K562 (cell line): ENCODE data around the gene HDGFL1. TPM values are rescaled to one million over a fixed set of nuclear protein-coding genes. Genes with fewer than 3 reads are reported as not detected.

Experiments used
- ATAC-seq: fragments of 200-7000 bp; cut with Tn5 transposase; 3 replicates; pipeline ENCODE4 v1.9.1; 2020; ENCODE audit warnings: moderate library complexity
- BruUV-seq: library from RNA; stranded (reverse); fragments of 400-500 nt; replicated peaks from 2 replicates; lab custom pipeline; 2021; lab: Mats Ljungman, UMichigan
- CTCF ChIA-PET: fragments of 300-600 bp; formaldehyde crosslinking; extraction: SDS; loops from one replicate; lab custom pipeline; 2021; ENCODE audit warnings: low intra/inter-chr PET ratio; lab: Yijun Ruan, JAX
- POLR2A ChIA-PET: fragments of 300-600, 350-650 bp; sonication (Branson Sonifier 250); formaldehyde crosslinking; extraction: SDS; loops from one replicate; lab custom pipeline; 2021; ENCODE audit warnings: antibody characterized with exemption, inconsistent platforms; lab: Yijun Ruan, JAX
- DNase-seq, 4 experiments: peaks; one replicate each; pipeline versions ENCODE4 v3.0.0 to v3.0.0-alpha.2; 2011 to 2018; ENCODE audit warnings: low spot score in 3 of 4, mixed read lengths in 3 of 4; ENCODE audit errors: extremely low read depth in 1 of 4
- FAIRE-seq: peaks from 2 replicates; lab custom pipeline; 2011; peaks lifted over from hg19 to GRCh38; lab: Jason Lieb, UNC
- H2AFZ ChIP-seq: 2 replicates; pipeline ENCODE4 v1.6.0; 2011; ENCODE audit warnings: low read depth, low read length, control low read depth, inconsistent platforms
- H3K27ac ChIP-seq: fragments of 200-600 bp; 3 replicates; pipeline ENCODE4 v1.8.0; 2011; ENCODE audit warnings: low read depth, mild to moderate bottlenecking, control low read depth, inconsistent platforms, low read length, moderate library complexity, mixed read lengths; ENCODE audit errors: extremely low read depth
- H3K27me3 ChIP-seq, 2 experiments: fragments of 300-600 bp in 1 of 2; 2 replicates in 1 of 2; 3 replicates in 1 of 2; pipeline versions ENCODE4 v1.6.0 to v1.8.0; 2011; ENCODE audit warnings: inconsistent platforms in 2 of 2, low read length in 2 of 2, mild to moderate bottlenecking in 1 of 2, mixed read lengths in 1 of 2, moderate library complexity in 1 of 2; ENCODE audit not compliant: control insufficient read depth in 2 of 2, insufficient read depth in 2 of 2
- H3K36me3 ChIP-seq: fragments of 300-600 bp; 3 replicates; pipeline ENCODE4 v1.8.0; 2011; ENCODE audit warnings: mild to moderate bottlenecking, low read length, inconsistent platforms; ENCODE audit not compliant: control insufficient read depth, insufficient read depth
- H3K4me1 ChIP-seq, 2 experiments: fragments of 200-600 bp in 1 of 2; replicated peaks in 1 of 2; 2 replicates in 1 of 2; 3 replicates in 1 of 2; pipeline versions ENCODE4 v1.5.1 to v1.8.0; 2011; ENCODE audit warnings: inconsistent platforms in 2 of 2, low read length in 2 of 2, mild to moderate bottlenecking in 1 of 2, mixed read lengths in 1 of 2, moderate library complexity in 1 of 2; ENCODE audit not compliant: control insufficient read depth in 2 of 2, insufficient read depth in 2 of 2
- H3K4me2 ChIP-seq: 2 replicates; pipeline ENCODE4 v1.6.1; 2011; ENCODE audit warnings: low read length, control low read depth, inconsistent platforms, mixed read lengths; ENCODE audit not compliant: insufficient read depth
- H3K4me3 ChIP-seq: fragments of 200-600 bp; sonication (generic), shearing (Covaris generic); 2 replicates; pipeline ENCODE4 v1.5.1; 2016; ENCODE audit warnings: control low read depth, inconsistent platforms
- H3K79me2 ChIP-seq: fragments of 200-600 bp; 3 replicates; pipeline ENCODE4 v1.8.0; 2011; ENCODE audit warnings: low read length, inconsistent platforms; ENCODE audit not compliant: control insufficient read depth, insufficient read depth
- H3K9ac ChIP-seq, 2 experiments: 2 replicates each; pipeline versions ENCODE4 v1.6.0 to v1.6.1; 2011; ENCODE audit warnings: low read depth in 2 of 2, low read length in 2 of 2, control low read depth in 1 of 2, inconsistent platforms in 1 of 2, mild to moderate bottlenecking in 1 of 2, mixed read lengths in 1 of 2; ENCODE audit not compliant: insufficient read depth in 1 of 2
- H3K9me1 ChIP-seq: one replicate; pipeline ENCODE4 v1.6.0; 2011; ENCODE audit warnings: inconsistent platforms, mild to moderate bottlenecking, low read length, moderate library complexity; ENCODE audit not compliant: control insufficient read depth, insufficient read depth
- H3K9me3 ChIP-seq: replicated peaks from 2 replicates; pipeline ENCODE4 v1.5.1; 2011; ENCODE audit warnings: low read depth, low read length, inconsistent platforms; ENCODE audit not compliant: control insufficient read depth, insufficient read depth
- H4K20me1 ChIP-seq: replicated peaks from 2 replicates; pipeline ENCODE4 v1.6.1; 2011; ENCODE audit warnings: low read length, inconsistent platforms, mixed read lengths; ENCODE audit not compliant: control insufficient read depth, insufficient read depth
- ARID1B ChIP-seq: fragments of 450-650 bp; IDR thresholded peaks from 2 replicates; pipeline ENCODE4 v1.6.1; 2016; ENCODE audit warnings: antibody characterized with exemption, mild to moderate bottlenecking, inconsistent platforms
- ATF1 ChIP-seq, 2 experiments: fragments of 450-650 bp in 1 of 2; IDR thresholded peaks; 2 replicates each; pipeline ENCODE4 v1.6.1; 2016; ENCODE audit warnings: missing compliant biosample characterization in 1 of 2, missing genetic modification characterization in 1 of 2
- FOXK1 ChIP-seq: sonication (generic); formaldehyde crosslinking; IDR thresholded peaks from 2 replicates; pipeline ENCODE4 v1.8.0; 2022; ENCODE audit warnings: missing genetic modification reagents, mild to moderate bottlenecking, borderline replicate concordance
- HOMEZ ChIP-seq: fragments of 250-450 bp; sonication (Bioruptor Pico); IDR thresholded peaks from 2 replicates; pipeline ENCODE4 v1.4.0; 2020; ENCODE audit warnings: mild to moderate bottlenecking, moderate library complexity
- MITF ChIP-seq: IDR thresholded peaks from 2 replicates; pipeline ENCODE4 v1.6.1; 2014; ENCODE audit warnings: antibody characterized with exemption
- MXI1 ChIP-seq: IDR thresholded peaks from 2 replicates; pipeline ENCODE4 v1.6.1; 2011; ENCODE audit warnings: low read depth, mild to moderate bottlenecking, improper control_type of control experiment, low read length
- NR2C1 ChIP-seq, 2 experiments: fragments of 450-650 bp; IDR thresholded peaks; 2 replicates each; pipeline ENCODE4 v1.6.1; 2017; ENCODE audit warnings: mild to moderate bottlenecking in 2 of 2, antibody characterized with exemption in 1 of 2, inconsistent platforms in 1 of 2, missing compliant biosample characterization in 1 of 2, missing genetic modification characterization in 1 of 2
- ZNF766 ChIP-seq: fragments of 200-800 bp; sonication (Bioruptor generic); conservative IDR thresholded peaks from 2 replicates; pipeline ENCODE4 v1.6.1; 2016; ENCODE audit warnings: missing genetic modification characterization, missing compliant biosample characterization
- ZNF830 ChIP-seq: fragments of 250-450 bp; sonication (Bioruptor Pico); IDR thresholded peaks from 2 replicates; pipeline ENCODE4 v1.5.0; 2021; ENCODE audit warnings: mild to moderate bottlenecking
- WGBS: fragments of 100-300 bp; shearing (Covaris generic); methylation state at CpG from one replicate; pipeline ENCODE4 v1.1.6; 2016; ENCODE audit warnings: low coverage, mixed read lengths; ENCODE audit not compliant: insufficient coverage; ENCODE audit errors: missing lambda C conversion rate; 5-methylcytosine and 5-hydroxymethylcytosine counted together
- in situ Hi-C: fragments of 300-500 bp; cut with MboI; formaldehyde crosslinking; loops from 4 replicates; pipeline ENCODE4 v1.15.0; 2018; ENCODE audit warnings: inconsistent platforms, mixed read lengths
- intact Hi-C: fragments of 100-400 bp; cut with micrococcal nuclease; formaldehyde crosslinking; loops from 2 replicates; pipeline ENCODE4 v1.14.2; 2022
- polyA plus RNA-seq, 8 experiments: library from polyadenylated mRNA; depleted of rRNA in 4 of 8; stranded (reverse) in 5 of 8; unstranded in 3 of 8; fragments of >200 nt; fragmentation: Nextera tagmentation in 2 of 8; fragmentation: Illumina TruSeq in 1 of 8; extraction: Ambion mirVana in 2 of 8; extraction: Trizol in 1 of 8; gene quantifications; 2 replicates each; pipeline versions ENCODE4 v1.2.1 to v1.2.3, GENCODE V29; 2011 to 2014; ENCODE audit warnings: inconsistent platforms in 1 of 8, missing spikeins in 1 of 8
- total RNA-seq, 7 experiments: library from RNA; depleted of rRNA in 6 of 7; stranded (reverse); fragments of >200 nt in 6 of 7; fragmentation: Illumina TruSeq in 2 of 7; extraction: Trizol in 2 of 7; gene quantifications; 2 replicates each; pipeline versions ENCODE4 v1.2.1 to v1.2.3, GENCODE V29; 2011 to 2021; ENCODE audit warnings: low replicate concordance in 1 of 7
- TF ChIP-seq, protein P1 (sequence below): sonication (generic); formaldehyde crosslinking; IDR thresholded peaks from 2 replicates; pipeline ENCODE4 v1.8.0; 2023; ENCODE audit warnings: mild to moderate bottlenecking, missing genetic modification reagents
- TF ChIP-seq, protein P2 (sequence below): fragments of 250-450 bp; sonication (Bioruptor Pico); IDR thresholded peaks from 2 replicates; pipeline ENCODE4 v1.6.1; 2021; ENCODE audit warnings: mild to moderate bottlenecking
- TF ChIP-seq, protein P3 (sequence below): fragments of 250-450 bp; sonication (Bioruptor Pico); IDR thresholded peaks from 2 replicates; pipeline ENCODE4 v1.8.0; 2022; ENCODE audit warnings: inconsistent platforms, mild to moderate bottlenecking, moderate library complexity, borderline replicate concordance

HDGFL1 gene
- total and polyA plus RNA-seq, 9 of the 15 experiments (the other 6 are each of a cell fraction or from before 2014, with no cell fraction given): 0.04 to 0.64 (median 0.28) TPM

- TF ChIP-seq ATF1 (CRISPR knock-in tag; IDR thresholded peaks at IDR 0.05) (no peak), ATF1 (tag; IDR thresholded peaks at IDR 0.05) (no peak)
Observed at GRCh38 chr6:22600059-22600458, 30.7 kb downstream of the HDGFL1 start (continued).

DNA sequence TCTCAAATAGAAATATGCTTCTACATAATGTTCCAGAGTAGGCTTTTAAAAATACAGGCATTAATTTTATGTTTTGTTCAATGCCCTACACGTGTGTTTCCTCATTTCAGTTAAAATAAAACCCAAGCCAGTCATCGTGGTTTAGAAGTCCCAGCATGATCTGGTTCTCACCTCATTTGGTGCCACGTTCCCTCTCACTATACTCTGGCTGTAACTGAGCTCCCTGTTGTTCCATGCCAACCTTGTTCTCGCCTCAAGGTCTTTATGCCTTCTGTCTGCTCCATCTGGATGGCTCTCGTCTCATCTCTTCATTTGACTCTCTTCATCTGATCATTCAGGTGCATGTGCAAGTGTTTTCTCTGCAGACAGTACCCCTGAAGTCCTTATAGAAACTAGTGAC is 32.6 kb downstream of the HDGFL1 start:
- FAIRE-seq (no peak), DNase-seq (no peak), ATAC-seq (no peak)
- no peak overlapping the region for H2AFZ ChIP-seq
- no peaks in the 10 kb centered on the region for H3K36me3 ChIP-seq
- no peaks in the 10 kb centered on the region for H3K4me1 ChIP-seq
- no peak overlapping the region for H3K27ac ChIP-seq
- in situ Hi-C loops (no loop called here), intact Hi-C loops (no loop called here)
- no peaks in the 10 kb centered on the region for H3K27me3 ChIP-seq
- H3K79me2 ChIP-seq: no peaks in the 10 kb centered on the region
- CTCF ChIA-PET: no interaction called here
- H3K4me2 ChIP-seq: no peak overlapping the region
- TF ChIP-seq ZNF766 (CRISPR knock-in tag) (no peak), NR2C1 (IDR thresholded peaks at IDR 0.05) (no peak), NR2C1 (tag; IDR thresholded peaks at IDR 0.05) (no peak), MITF (no peak), MXI1 (no peak), ZNF830 (no peak), ARID1B (no peak), FOXK1 (no peak), HOMEZ (no peak)
- TF ChIP-seq, protein P1, sequence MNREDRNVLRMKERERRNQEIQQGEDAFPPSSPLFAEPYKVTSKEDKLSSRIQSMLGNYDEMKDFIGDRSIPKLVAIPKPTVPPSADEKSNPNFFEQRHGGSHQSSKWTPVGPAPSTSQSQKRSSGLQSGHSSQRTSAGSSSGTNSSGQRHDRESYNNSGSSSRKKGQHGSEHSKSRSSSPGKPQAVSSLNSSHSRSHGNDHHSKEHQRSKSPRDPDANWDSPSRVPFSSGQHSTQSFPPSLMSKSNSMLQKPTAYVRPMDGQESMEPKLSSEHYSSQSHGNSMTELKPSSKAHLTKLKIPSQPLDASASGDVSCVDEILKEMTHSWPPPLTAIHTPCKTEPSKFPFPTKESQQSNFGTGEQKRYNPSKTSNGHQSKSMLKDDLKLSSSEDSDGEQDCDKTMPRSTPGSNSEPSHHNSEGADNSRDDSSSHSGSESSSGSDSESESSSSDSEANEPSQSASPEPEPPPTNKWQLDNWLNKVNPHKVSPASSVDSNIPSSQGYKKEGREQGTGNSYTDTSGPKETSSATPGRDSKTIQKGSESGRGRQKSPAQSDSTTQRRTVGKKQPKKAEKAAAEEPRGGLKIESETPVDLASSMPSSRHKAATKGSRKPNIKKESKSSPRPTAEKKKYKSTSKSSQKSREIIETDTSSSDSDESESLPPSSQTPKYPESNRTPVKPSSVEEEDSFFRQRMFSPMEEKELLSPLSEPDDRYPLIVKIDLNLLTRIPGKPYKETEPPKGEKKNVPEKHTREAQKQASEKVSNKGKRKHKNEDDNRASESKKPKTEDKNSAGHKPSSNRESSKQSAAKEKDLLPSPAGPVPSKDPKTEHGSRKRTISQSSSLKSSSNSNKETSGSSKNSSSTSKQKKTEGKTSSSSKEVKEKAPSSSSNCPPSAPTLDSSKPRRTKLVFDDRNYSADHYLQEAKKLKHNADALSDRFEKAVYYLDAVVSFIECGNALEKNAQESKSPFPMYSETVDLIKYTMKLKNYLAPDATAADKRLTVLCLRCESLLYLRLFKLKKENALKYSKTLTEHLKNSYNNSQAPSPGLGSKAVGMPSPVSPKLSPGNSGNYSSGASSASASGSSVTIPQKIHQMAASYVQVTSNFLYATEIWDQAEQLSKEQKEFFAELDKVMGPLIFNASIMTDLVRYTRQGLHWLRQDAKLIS (CRISPR knock-in tag): no peak
- TF ChIP-seq, protein P2, sequence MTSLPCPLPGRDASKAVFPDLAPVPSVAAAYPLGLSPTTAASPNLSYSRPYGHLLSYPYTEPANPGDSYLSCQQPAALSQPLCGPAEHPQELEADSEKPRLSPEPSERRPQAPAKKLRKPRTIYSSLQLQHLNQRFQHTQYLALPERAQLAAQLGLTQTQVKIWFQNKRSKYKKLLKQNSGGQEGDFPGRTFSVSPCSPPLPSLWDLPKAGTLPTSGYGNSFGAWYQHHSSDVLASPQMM (CRISPR knock-in tag): no peak
- TF ChIP-seq, protein P3, sequence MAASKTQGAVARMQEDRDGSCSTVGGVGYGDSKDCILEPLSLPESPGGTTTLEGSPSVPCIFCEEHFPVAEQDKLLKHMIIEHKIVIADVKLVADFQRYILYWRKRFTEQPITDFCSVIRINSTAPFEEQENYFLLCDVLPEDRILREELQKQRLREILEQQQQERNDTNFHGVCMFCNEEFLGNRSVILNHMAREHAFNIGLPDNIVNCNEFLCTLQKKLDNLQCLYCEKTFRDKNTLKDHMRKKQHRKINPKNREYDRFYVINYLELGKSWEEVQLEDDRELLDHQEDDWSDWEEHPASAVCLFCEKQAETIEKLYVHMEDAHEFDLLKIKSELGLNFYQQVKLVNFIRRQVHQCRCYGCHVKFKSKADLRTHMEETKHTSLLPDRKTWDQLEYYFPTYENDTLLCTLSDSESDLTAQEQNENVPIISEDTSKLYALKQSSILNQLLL: no peak
- BruUV-seq: no TSS peak
- H3K9ac ChIP-seq: no peak overlapping the region
- no peaks in the 10 kb centered on the region for H3K9me3 ChIP-seq
- 4% methylated on average over 5 of the region's 5 CpGs for whole genome bisulfite sequencing
- H3K9me1 ChIP-seq: no peaks in the 10 kb centered on the region
- POLR2A ChIA-PET: no interaction called here
- no peak overlapping the region for H3K4me3 ChIP-seq
- no peaks in the 10 kb centered on the region for H4K20me1 ChIP-seq
